ENCODE results near the gene PRG2. TPM values are rescaled to one million over a fixed set of nuclear protein-coding genes. Genes with fewer than 3 reads are reported as not detected.

PRG2 gene
- total RNA-seq, 1 donor from 2014 or later = not detected

DNA sequence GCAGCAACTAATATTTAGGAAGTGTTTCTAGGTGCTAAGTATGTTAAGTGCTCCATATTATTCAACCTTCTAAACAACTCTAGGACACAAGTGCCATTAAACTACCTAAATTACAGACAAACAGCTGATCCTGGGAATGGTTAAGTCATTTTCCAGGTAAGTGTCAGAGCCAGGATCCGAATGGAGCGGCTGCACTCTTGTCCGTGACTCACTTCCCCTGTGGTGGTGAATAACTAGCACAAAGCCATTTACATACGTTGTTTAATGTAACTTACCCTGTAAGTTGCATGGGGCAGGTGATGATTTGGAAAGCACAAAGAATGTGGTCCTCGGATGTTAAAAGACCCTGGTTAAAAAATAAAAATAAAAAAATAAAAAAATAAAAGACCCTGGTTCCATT lies 8.8 kb upstream of the PRG2 start:
- H3K27ac Mint-ChIP-seq (ENCODE audit: unreplicated experiment) = no peak overlapping the region
- no peak for DNase-seq (ENCODE audit: extremely low spot score, unreplicated experiment)
- H3K36me3 Mint-ChIP-seq (ENCODE audit: unreplicated experiment) = no peaks in the 10 kb centered on the region
- no peak overlapping the region for H3K4me3 Mint-ChIP-seq (ENCODE audit: unreplicated experiment)
- TF ChIP-seq, protein P1, sequence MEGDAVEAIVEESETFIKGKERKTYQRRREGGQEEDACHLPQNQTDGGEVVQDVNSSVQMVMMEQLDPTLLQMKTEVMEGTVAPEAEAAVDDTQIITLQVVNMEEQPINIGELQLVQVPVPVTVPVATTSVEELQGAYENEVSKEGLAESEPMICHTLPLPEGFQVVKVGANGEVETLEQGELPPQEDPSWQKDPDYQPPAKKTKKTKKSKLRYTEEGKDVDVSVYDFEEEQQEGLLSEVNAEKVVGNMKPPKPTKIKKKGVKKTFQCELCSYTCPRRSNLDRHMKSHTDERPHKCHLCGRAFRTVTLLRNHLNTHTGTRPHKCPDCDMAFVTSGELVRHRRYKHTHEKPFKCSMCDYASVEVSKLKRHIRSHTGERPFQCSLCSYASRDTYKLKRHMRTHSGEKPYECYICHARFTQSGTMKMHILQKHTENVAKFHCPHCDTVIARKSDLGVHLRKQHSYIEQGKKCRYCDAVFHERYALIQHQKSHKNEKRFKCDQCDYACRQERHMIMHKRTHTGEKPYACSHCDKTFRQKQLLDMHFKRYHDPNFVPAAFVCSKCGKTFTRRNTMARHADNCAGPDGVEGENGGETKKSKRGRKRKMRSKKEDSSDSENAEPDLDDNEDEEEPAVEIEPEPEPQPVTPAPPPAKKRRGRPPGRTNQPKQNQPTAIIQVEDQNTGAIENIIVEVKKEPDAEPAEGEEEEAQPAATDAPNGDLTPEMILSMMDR (IDR thresholded peaks at IDR 0.05) = no peak
- H3K4me1 Mint-ChIP-seq (ENCODE audit: unreplicated experiment) = no peaks in the 10 kb centered on the region
- H3K27me3 Mint-ChIP-seq (ENCODE audit: unreplicated experiment) = peaks cover 6% of the 10 kb centered on the region
- no peaks in the 10 kb centered on the region for H3K9me3 Mint-ChIP-seq (ENCODE audit: unreplicated experiment)

DNA sequence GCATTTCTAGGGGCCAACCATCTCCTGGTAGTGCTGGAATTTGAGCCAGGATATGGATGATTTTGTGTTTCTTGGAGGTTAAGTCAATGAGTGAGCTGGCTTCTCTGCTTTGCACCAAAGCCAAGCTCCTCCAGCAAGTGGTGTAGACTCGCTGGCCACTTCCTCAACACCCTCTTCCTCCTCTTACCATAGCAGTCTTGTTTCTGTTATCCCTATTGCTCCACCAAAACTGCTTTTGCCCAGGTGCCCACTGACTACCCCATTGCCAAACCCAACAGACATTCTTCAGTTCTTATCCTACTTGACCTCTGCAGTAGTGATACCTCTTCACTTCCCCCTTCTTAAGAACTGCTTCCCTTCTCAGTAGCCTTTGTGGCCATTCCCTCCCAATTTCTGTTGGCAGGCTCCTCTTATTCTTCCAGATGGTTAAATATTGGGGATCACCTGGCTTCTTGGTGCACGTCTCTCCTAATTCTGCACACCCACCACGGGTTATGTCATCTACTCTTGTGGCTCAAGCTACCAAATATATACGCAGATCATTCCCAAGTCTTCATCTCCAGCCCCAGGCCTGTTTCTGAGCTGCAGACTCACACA lies 7.0 kb upstream of the PRG2 start:
- H3K9me3 Mint-ChIP-seq (ENCODE audit: unreplicated experiment) = no peaks in the 10 kb centered on the region
- H3K27me3 Mint-ChIP-seq (ENCODE audit: unreplicated experiment) = peaks cover 12% of the 10 kb centered on the region

DNA sequence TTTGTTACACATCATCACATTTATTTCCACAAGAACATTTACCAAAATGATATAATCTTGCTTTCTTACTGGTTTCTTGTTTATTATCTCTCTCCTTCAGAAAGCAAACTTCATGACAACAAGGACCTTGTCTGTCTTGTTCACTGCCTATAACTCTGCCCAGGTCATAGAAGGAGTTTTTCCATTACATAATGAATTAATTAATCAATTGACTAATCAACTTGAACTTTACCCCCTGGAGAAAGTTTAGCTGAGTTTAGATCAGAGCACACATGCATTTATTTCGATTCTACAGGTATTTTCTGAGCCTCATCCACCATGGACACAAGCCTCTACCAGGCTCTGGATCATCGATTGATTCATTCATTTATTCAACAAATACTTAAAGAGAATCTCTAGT lies 6.3 kb upstream of the PRG2 start:
- no peaks in the 10 kb centered on the region for H3K9me3 Mint-ChIP-seq (ENCODE audit: unreplicated experiment)
- H3K27ac Mint-ChIP-seq (ENCODE audit: unreplicated experiment) = no peak overlapping the region
- no peak overlapping the region for H3K4me3 Mint-ChIP-seq (ENCODE audit: unreplicated experiment)
- H3K36me3 Mint-ChIP-seq (ENCODE audit: unreplicated experiment) = no peaks in the 10 kb centered on the region
- TF ChIP-seq, protein P1 (IDR thresholded peaks at IDR 0.05) = no peak
- H3K27me3 Mint-ChIP-seq (ENCODE audit: unreplicated experiment) = peaks cover 16% of the 10 kb centered on the region
- DNase-seq (ENCODE audit: extremely low spot score, unreplicated experiment) = no peak
- no peaks in the 10 kb centered on the region for H3K4me1 Mint-ChIP-seq (ENCODE audit: unreplicated experiment)

More for the DNA sequence above, 7.0 kb upstream of the PRG2 start:
- no peak overlapping the region for H3K4me3 Mint-ChIP-seq (ENCODE audit: unreplicated experiment)
- H3K36me3 Mint-ChIP-seq (ENCODE audit: unreplicated experiment) = no peaks in the 10 kb centered on the region
- no peak overlapping the region for H3K27ac Mint-ChIP-seq (ENCODE audit: unreplicated experiment)
- no peak for DNase-seq (ENCODE audit: extremely low spot score, unreplicated experiment)
- TF ChIP-seq, protein P1 (IDR thresholded peaks at IDR 0.05) = no peak
- H3K4me1 Mint-ChIP-seq (ENCODE audit: unreplicated experiment) = no peaks in the 10 kb centered on the region

DNA sequence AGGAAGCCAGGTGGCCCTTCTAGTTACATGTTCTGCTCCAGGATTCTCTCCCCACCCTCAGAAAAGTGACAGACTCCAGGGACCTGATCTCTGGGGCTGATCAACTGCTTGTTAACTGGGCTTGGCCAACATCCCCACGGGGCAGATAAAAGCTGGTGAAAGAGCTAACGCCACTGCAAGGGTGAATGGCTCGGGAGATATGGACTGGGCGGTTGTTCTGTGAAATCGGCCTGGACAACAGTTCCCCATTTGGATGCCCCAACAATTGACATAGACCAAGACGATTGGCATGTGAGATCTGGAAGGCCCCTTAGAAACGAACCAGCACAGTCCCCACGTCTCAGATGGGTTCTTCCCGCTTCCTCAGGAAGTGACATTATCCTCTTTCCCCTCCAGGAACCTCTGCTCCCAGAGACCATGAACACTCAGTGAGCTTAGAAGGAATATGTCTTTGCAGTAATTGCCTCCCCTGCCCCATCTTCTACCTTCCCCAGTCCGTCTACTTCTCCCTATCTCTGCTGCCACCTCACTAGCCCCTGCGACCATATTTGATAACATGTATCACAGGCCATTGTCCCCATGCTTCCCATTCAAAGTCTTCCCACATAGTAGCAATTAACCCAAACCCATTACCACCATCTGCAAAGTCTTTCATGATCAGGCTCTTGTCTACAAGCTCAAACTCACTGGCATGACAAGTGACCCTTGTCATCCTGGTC lies 5.6 kb upstream of the PRG2 start:
- no peaks in the 10 kb centered on the region for H3K9me3 Mint-ChIP-seq (ENCODE audit: unreplicated experiment)
- no peaks in the 10 kb centered on the region for H3K36me3 Mint-ChIP-seq (ENCODE audit: unreplicated experiment)
- H3K27ac Mint-ChIP-seq (ENCODE audit: unreplicated experiment) = no peak overlapping the region
- DNase-seq (ENCODE audit: extremely low spot score, unreplicated experiment) = no peak
- H3K27me3 Mint-ChIP-seq (ENCODE audit: unreplicated experiment) = peaks cover 21% of the 10 kb centered on the region
- H3K4me1 Mint-ChIP-seq (ENCODE audit: unreplicated experiment) = no peaks in the 10 kb centered on the region
- TF ChIP-seq, protein P1 (IDR thresholded peaks at IDR 0.05) = no peak
- no peak overlapping the region for H3K4me3 Mint-ChIP-seq (ENCODE audit: unreplicated experiment)

DNA sequence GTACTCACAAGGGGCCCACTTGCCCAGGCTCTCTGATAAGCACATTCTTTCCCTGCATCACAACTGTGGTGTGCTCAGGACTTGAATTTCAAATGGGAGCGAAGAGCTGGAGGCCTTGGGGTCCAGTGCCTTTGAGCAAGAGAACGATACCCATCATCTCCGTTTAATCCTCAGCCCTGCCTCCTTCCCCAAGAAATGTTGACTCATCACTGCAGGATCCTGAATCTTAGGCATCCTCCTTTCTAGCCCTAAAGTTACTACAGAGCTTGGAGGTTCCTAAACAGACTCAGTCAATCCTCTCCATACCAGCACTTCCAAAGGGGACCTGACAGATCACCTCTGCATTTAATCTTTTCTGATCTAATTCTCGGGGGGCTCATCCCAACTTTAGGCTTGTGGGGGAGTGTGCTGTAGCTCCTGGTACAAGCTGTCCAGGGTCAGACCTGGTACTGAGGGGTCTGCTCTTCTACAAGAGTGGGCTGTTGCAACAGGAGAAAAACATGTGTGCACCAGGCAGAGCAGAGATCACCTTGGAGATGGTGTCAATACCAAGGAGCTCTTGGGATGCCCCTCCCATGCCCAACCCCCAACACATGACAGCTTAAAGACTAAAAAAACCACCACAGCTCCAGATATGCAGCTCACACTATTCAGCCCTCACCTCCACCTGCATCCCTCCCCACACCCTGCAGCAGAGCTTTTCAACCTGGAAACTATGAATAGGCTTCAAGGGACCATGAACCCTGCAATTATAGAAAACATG lies 3.9 kb upstream of the PRG2 start:
- TF ChIP-seq, protein P1 (IDR thresholded peaks at IDR 0.05) = no peak
- peaks cover 38% of the 10 kb centered on the region for H3K27me3 Mint-ChIP-seq (ENCODE audit: unreplicated experiment)
- DNase-seq (ENCODE audit: extremely low spot score, unreplicated experiment) = no peak

More for the DNA sequence above, 3.9 kb upstream of the PRG2 start:
- H3K9me3 Mint-ChIP-seq (ENCODE audit: unreplicated experiment) = no peaks in the 10 kb centered on the region
- H3K4me1 Mint-ChIP-seq (ENCODE audit: unreplicated experiment) = no peaks in the 10 kb centered on the region
- no peak overlapping the region for H3K27ac Mint-ChIP-seq (ENCODE audit: unreplicated experiment)
- no peak overlapping the region for H3K4me3 Mint-ChIP-seq (ENCODE audit: unreplicated experiment)
- H3K36me3 Mint-ChIP-seq (ENCODE audit: unreplicated experiment) = no peaks in the 10 kb centered on the region
